GM10847 (cell line): ENCODE data around the gene KCNJ2.

Experiments used
- POLR2A ChIP-seq: IDR thresholded peaks from 2 replicates; pipeline ENCODE4 v1.6.1; 2011; ENCODE audit not compliant: insufficient read length; ENCODE audit errors: extremely low read depth

KCNJ2 gene

GRCh38 chr17:70168977-70169708 lies at the start of gene KCNJ2:
Gene KCNJ2 (plus strand): TSS chr17:70169532. CDS start chr17:70175040, 5,508 bp downstream.
- no peak for TF ChIP-seq POLR2A

GRCh38 chr17:70119545-70119944 lies 49.8 kb upstream of the KCNJ2 start:
- no peak for TF ChIP-seq POLR2A

DNA sequence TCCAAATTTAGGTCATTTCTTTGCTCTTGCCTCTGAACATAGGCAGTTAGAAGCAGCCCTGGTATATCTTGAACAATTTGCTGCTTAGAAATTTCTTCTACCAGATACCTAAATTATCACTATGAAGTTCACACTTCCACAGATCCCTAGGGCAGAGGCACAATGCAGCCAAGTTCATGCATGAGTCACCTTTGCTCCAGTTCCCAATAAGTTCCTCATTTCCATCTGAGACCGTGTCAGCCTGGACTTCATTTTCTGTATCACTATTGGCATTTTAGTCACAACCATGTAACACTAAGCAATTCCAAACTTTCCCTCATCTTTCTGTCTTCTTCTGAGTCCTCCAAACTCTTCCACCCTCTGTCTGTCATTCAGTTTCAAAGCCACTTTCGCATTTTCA lies 49.3 kb upstream of the KCNJ2 start:
- no peak for TF ChIP-seq POLR2A

- no peak for TF ChIP-seq POLR2A
Observed at GRCh38 chr17:70120425-70120824, 48.9 kb upstream of the KCNJ2 start.

DNA sequence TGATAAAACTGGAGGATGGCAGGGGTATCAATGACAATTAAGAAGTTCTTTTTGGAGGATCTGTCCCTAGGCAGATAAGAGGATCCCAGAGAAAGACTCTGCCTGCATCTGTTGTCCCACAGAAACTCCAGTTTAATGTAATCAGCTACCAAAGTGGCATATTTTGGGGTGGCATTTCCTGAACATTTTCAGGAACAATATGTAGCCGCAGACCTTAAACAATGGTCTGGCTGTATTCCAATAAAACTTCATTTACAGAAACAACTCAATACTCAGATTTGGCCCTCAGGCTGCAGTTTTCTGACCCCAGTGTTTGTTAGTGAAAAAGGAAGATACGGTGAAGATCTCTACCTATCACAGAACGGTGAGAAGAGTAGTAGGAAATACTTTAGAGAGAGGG lies 48.2 kb upstream of the KCNJ2 start:
- no peak for TF ChIP-seq POLR2A

- no peak for TF ChIP-seq POLR2A
Observed at GRCh38 chr17:70123193-70123592, 46.1 kb upstream of the KCNJ2 start.

GRCh38 chr17:70124723-70125122 lies 44.6 kb upstream of the KCNJ2 start:
- TF ChIP-seq POLR2A: no peak

- TF ChIP-seq POLR2A: no peak
Observed at GRCh38 chr17:70127221-70127873, 42.0 kb upstream of the KCNJ2 start.

DNA sequence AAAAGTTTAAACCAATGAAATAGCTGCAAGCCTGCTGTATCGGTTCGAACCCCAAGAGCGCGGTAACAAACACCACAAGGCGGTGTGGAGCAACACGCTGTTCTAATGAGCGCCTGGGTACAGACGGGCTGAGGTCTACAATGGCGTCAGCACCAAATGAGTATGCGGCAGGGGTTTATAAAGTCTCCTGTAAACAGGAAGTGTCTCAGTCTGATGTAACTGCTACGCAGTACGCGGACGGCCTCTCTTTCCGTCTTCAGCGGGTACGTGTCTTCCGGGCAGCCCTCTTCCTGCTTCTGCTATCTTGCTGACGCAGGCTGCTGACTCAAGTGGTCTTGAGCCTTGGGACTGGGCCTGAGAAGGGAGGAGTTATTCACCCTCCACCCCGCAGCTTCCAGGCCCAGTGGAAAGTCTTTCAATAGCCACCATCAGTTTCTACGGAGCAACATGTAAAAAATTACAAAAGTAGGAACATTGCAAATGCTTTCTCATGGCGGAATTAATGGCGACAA lies 40.5 kb upstream of the KCNJ2 start:
- TF ChIP-seq POLR2A: no peak

DNA sequence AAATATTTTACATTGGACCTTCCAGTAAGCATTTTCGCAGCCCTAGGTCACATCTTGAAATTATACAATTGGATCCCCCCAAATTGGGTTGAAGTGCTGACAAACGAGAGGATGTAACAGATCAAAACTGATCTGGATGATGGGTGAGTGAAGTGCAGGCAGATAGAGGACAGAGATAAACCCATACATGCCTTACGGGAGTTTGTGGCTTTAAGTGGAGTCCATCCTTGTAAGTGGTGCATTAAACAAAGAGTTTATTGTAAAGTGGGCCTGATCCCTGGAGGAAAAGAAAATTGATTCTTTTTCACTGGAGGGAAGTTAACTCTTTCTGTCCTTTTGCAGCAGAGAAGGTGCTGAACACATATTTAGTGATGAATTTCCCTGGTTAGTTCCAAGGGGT lies 39.0 kb upstream of the KCNJ2 start:
- no peak for TF ChIP-seq POLR2A

GRCh38 chr17:70132505-70132904 lies 36.8 kb upstream of the KCNJ2 start:
- TF ChIP-seq POLR2A: no peak

GRCh38 chr17:70134042-70134441 lies 35.3 kb upstream of the KCNJ2 start:
- no peak for TF ChIP-seq POLR2A

DNA sequence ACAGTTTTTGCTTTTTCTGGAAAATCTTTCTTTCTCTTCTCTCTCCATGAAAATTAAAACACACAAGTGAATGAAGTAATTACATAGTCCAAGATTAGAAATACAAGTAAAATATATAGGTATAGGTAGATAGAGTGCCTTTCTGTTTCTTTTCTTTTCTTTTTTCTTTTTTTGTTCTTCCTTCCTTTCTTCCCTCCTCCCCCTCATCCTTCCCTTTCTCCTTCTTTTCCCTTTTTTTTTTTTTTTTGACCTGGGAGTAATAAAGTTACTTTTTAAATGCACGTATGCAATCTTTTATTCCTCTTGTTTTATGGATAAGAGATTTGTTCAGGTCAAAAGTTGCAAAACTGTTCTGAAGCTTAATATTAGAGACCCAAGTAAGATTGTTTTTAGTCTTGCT lies 34.6 kb upstream of the KCNJ2 start:
- no peak for TF ChIP-seq POLR2A

DNA sequence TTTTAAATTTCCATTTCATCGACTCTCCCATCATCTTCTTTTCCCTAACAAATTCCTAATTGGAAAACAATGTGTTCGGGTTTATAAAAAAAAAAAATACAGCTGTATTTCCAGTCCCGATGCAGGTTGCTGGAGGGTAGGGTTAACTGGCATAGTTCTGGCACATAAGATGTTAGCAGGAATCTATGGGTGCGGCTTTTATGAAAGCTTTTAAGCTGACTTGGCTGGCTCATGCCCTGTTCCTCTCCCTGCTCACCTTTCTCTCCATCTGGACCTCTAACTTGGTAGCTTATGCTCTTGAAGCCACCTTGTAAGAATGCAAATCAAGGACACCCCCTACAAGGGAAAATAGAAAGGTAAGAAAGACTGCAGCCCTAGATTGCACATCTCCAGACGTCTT lies 33.2 kb upstream of the KCNJ2 start:
- TF ChIP-seq POLR2A: no peak

DNA sequence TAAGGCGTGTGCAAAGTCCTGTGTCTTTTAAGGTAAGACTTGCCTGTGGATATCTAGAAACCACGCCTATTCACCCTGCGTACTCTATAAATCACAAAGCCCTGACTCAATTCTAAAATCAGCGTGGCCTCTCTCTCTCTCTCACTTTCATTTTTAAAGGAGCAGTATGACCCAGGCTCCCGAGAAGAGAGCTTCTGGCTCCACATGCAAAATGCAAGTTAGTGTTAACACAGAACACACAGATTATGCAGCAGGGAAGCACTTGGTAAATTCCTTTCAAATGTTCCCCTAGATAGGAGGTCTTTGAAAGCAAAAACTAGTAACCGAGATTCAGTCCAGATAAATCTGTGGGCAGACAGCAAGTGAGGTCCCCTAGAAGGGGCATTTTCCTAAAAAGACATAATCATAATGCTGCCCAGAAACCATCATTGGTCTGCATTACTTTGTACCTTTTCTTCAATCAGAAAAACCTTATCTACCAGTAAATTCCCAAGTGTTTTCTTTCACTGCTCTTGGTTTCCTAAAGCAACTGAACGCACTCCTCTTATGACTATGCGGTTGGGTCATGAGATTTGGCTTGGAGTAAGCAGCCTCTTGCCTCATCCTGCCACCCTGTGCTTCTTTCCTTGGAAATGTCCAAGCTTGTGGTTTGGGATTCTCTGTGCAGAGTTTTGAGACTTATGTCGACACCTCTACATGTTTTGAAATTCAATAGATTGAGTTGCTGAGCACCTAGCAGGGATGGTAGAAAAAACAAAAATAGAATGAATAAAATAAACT lies 31.7 kb upstream of the KCNJ2 start:
- no peak for TF ChIP-seq POLR2A
